ENCODE data around the gene NRG2.

Gene NRG2

GRCh38 chr5:139975306-139975705 is 67.8 kb downstream of the NRG2 start:
- Histone ChIP-seq H3K4me3 (replicated peaks; ENCODE audit: insufficient read depth, low read length) (no peak overlapping the region), H3K27ac (replicated peaks) (no peak overlapping the region), H3K27me3 (ENCODE audit: insufficient read depth, poor library complexity, severe bottlenecking) (no peaks in the 10 kb centered on the region)
- TF ChIP-seq SPI1 (IDR thresholded peaks at IDR 0.05; ENCODE audit: borderline replicate concordance, low read depth) (no peak), POLR2AphosphoS5 (IDR thresholded peaks at IDR 0.05; ENCODE audit: low read depth) (no peak)
- no peak for DNase-seq (ENCODE audit: low read depth in 1 of 2, low spot score in 1 of 2)

- DNase-seq (ENCODE audit: low read depth in 1 of 2, low spot score in 1 of 2): no peak
Measured at GRCh38 chr5:139974661-139975060, 68.4 kb downstream of the NRG2 start.

DNA sequence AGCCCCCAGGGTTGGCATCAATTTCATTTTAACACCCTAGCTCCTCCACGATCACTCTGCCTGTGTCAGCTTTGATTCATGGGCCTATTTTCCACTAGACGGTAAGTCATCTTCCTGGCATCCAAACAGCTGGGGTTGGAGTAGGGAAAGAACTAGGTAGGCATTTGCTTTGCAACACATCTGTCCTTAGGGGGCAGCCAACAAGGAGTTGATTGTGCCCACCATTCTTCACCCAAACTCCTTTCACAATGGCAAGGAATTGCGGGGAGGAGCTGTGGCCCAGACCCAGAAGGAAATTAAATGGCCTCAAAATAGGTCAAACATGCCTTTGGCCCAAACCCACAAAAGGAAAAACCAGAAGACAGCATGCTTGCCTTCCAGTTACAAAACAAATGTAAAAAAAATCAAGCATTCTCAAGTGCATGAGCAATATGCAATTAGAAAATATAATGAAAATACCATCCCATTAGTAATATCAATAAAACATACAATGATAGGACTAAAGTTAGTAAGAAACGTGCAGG is 71.8 kb downstream of the NRG2 start:
- H3K27ac ChIP-seq (replicated peaks): no peak overlapping the region
- no peak for TF ChIP-seq CTCF (IDR thresholded peaks at IDR 0.05; ENCODE audit: insufficient read depth, low read length)
- no peak for DNase-seq (ENCODE audit: low read depth in 1 of 2, low spot score in 1 of 2)
- H3K4me3 ChIP-seq (replicated peaks; ENCODE audit: insufficient read depth, low read length): no peak overlapping the region
- no peaks in the 10 kb centered on the region for H3K27me3 ChIP-seq (ENCODE audit: insufficient read depth, poor library complexity, severe bottlenecking)

More at GRCh38 chr5:139974661-139975060, 68.4 kb downstream of the NRG2 start:
- TF ChIP-seq SPI1 (IDR thresholded peaks at IDR 0.05; ENCODE audit: borderline replicate concordance, low read depth) (no peak), REST (IDR thresholded peaks at IDR 0.05; ENCODE audit: insufficient replicate concordance, low read depth) (peak; percentile 84), GABPA (IDR thresholded peaks at IDR 0.05; ENCODE audit: low read depth) (no peak), CTCF (IDR thresholded peaks at IDR 0.05; ENCODE audit: insufficient read depth, low read length) (no peak), POLR2AphosphoS5 (IDR thresholded peaks at IDR 0.05; ENCODE audit: low read depth) (no peak)
- Histone ChIP-seq H3K27ac (replicated peaks) (no peak overlapping the region), H3K4me3 (replicated peaks; ENCODE audit: insufficient read depth, low read length) (no peak overlapping the region), H3K27me3 (ENCODE audit: insufficient read depth, poor library complexity, severe bottlenecking) (no peaks in the 10 kb centered on the region)

- DNase-seq (ENCODE audit: low read depth in 1 of 2, low spot score in 1 of 2): no peak
- TF ChIP-seq POLR2AphosphoS5 (IDR thresholded peaks at IDR 0.05; ENCODE audit: low read depth): no peak
- TF ChIP-seq GABPA (IDR thresholded peaks at IDR 0.05; ENCODE audit: low read depth): no peak
- no peak for TF ChIP-seq SPI1 (IDR thresholded peaks at IDR 0.05; ENCODE audit: borderline replicate concordance, low read depth)
- no peak for TF ChIP-seq CTCF (IDR thresholded peaks at IDR 0.05; ENCODE audit: insufficient read depth, low read length)
- TF ChIP-seq REST (IDR thresholded peaks at IDR 0.05; ENCODE audit: insufficient replicate concordance, low read depth): no peak
- no peaks in the 10 kb centered on the region for H3K27me3 ChIP-seq (ENCODE audit: insufficient read depth, poor library complexity, severe bottlenecking)
- H3K27ac ChIP-seq (replicated peaks): no peak overlapping the region
- H3K4me3 ChIP-seq (replicated peaks; ENCODE audit: insufficient read depth, low read length): no peak overlapping the region
Measured at GRCh38 chr5:139969318-139969717, 73.8 kb downstream of the NRG2 start.

Measured in HL-60 (cell line).